HuH-7.5 (cell line): ENCODE data around the gene GADD45A.
"Not testable (repeated sequence)": the region's sequence is repeated elsewhere in the genome, so short reads cannot be mapped to it uniquely, and the experiment has no call there.

ENCODE experiments used
- DNase-seq: peaks from one replicate; pipeline ENCODE4 v3.0.0; 2011; ENCODE audit warnings: low spot score

Gene GADD45A

GRCh38 chr1:67685067-67685557 is at the start of gene GADD45A:
Gene GADD45A, plus strand, starts transcription at chr1:67685201. Its CDS starts 294 bp downstream, at chr1:67685495.
- peak; percentile 83 for DNase-seq

- DNase-seq = no peak
Measured at GRCh38 chr1:67636146-67636545, 48.9 kb upstream of the GADD45A start.

- DNase-seq = no peak
Measured at GRCh38 chr1:67639361-67639760, 45.6 kb upstream of the GADD45A start.

- DNase-seq = no peak
Measured at GRCh38 chr1:67642629-67643028, 42.4 kb upstream of the GADD45A start.

- no peak for DNase-seq
Measured at GRCh38 chr1:67644566-67644965, 40.4 kb upstream of the GADD45A start.

GRCh38 chr1:67645495-67646144 is 39.4 kb upstream of the GADD45A start:
- DNase-seq = peak; percentile 18

GRCh38 chr1:67646145-67647035 is 38.6 kb upstream of the GADD45A start:
- no peak for DNase-seq

GRCh38 chr1:67647036-67647798 is 37.8 kb upstream of the GADD45A start:
- no peak for DNase-seq

GRCh38 chr1:67647814-67648358 is 37.1 kb upstream of the GADD45A start:
- DNase-seq = no peak

GRCh38 chr1:67648582-67649326 is 36.2 kb upstream of the GADD45A start:
- DNase-seq = no peak

- no peak for DNase-seq
Measured at GRCh38 chr1:67650061-67650460, 34.9 kb upstream of the GADD45A start.

GRCh38 chr1:67651031-67651430 is 34.0 kb upstream of the GADD45A start:
- no peak for DNase-seq

GRCh38 chr1:67652800-67653199 is 32.2 kb upstream of the GADD45A start:
- DNase-seq = no peak

GRCh38 chr1:67653304-67653703 is 31.7 kb upstream of the GADD45A start:
- DNase-seq = no peak

GRCh38 chr1:67655581-67655980 is 29.4 kb upstream of the GADD45A start:
- DNase-seq = no peak

GRCh38 chr1:67657152-67657551 is 27.8 kb upstream of the GADD45A start:
- DNase-seq = not testable (repeated sequence)

- DNase-seq = no peak
Measured at GRCh38 chr1:67659229-67659628, 25.8 kb upstream of the GADD45A start.

GRCh38 chr1:67662884-67663283 is 22.1 kb upstream of the GADD45A start:
- DNase-seq = no peak

- DNase-seq = no peak
Measured at GRCh38 chr1:67664048-67664447, 21.0 kb upstream of the GADD45A start.

- DNase-seq = not testable (repeated sequence)
Measured at GRCh38 chr1:67665307-67665706, 19.7 kb upstream of the GADD45A start.

- DNase-seq = no peak
Measured at GRCh38 chr1:67666636-67667035, 18.4 kb upstream of the GADD45A start.
